ENCODE measurements around the gene THRAP3. TPM values are rescaled to one million over a fixed set of nuclear protein-coding genes. Genes with fewer than 3 reads are reported as not detected.

THRAP3 gene
- total RNA-seq, 1 experiment from 2014 or later: 143 TPM

DNA sequence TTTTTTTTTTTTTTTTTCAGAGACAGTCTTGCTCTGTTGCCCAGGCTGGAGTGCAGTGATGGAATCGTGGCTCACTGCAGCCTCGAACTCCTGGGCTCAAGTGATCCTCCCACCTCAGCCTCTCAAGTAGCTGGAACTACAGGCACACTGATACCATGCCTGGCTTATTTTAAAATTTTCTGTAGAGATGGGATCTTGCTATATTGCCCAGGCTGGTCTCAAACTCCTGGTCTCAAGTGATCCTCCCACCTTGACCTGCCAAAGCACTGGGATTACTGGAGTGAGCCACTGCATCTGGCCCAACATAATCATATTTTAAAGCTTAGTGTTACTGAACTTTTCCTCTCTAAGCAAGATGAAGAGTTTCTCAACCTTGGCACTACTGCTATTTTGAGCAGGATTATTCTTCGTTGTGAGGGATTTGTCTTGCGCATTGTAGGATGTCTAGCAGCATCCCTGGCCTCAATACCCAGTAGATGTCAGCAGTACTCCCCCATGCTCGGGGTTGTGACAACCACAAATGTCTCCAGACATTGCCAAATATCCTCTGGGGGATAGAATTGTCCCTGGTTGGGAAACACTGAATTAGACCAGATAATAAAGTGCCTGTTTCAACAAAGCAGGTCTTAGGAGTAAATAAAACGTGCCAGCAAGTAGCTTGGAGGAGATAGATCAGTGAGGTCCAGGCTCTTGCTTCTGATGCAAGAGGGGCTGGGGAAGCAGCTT is 15.1 kb upstream of the THRAP3 start:
- no peak overlapping the region for H3K4me2 ChIP-seq
- TF ChIP-seq EZH2 (IDR thresholded peaks at IDR 0.05; ENCODE audit: low read depth): no peak
- TF ChIP-seq, protein P1, sequence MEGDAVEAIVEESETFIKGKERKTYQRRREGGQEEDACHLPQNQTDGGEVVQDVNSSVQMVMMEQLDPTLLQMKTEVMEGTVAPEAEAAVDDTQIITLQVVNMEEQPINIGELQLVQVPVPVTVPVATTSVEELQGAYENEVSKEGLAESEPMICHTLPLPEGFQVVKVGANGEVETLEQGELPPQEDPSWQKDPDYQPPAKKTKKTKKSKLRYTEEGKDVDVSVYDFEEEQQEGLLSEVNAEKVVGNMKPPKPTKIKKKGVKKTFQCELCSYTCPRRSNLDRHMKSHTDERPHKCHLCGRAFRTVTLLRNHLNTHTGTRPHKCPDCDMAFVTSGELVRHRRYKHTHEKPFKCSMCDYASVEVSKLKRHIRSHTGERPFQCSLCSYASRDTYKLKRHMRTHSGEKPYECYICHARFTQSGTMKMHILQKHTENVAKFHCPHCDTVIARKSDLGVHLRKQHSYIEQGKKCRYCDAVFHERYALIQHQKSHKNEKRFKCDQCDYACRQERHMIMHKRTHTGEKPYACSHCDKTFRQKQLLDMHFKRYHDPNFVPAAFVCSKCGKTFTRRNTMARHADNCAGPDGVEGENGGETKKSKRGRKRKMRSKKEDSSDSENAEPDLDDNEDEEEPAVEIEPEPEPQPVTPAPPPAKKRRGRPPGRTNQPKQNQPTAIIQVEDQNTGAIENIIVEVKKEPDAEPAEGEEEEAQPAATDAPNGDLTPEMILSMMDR (conservative IDR thresholded peaks at IDR 0.05): no peak
- no TSS peak for BruUV-seq (replicated peaks)
- intact Hi-C loops (cut with micrococcal nuclease; ENCODE audit: unreplicated experiment): no loop called here
- no peaks in the 10 kb centered on the region for H3K79me2 ChIP-seq (ENCODE audit: low read depth)
- H3F3A ChIP-seq (ENCODE audit: insufficient read depth, low read depth): no peaks in the 10 kb centered on the region; the same call in 1 of the 2 replicates
- H2AFZ ChIP-seq: no peak overlapping the region
- CTCF ChIA-PET: interaction anchor here (0.5 kb wide), 1 partner anchor 38 kb away, joined by 5 read pairs; no protein-coding TSS in a partner anchor
- H3K36me3 ChIP-seq (ENCODE audit: low read depth): no peaks in the 10 kb centered on the region
- no peaks in the 10 kb centered on the region for H3K9me2 ChIP-seq (ENCODE audit: insufficient read depth)
- no peak overlapping the region for H3K4me3 ChIP-seq
- no peaks in the 10 kb centered on the region for H4K20me1 ChIP-seq (ENCODE audit: insufficient read depth)
- no peak overlapping the region for H3K27ac ChIP-seq
- no peaks in the 10 kb centered on the region for H3K27me3 ChIP-seq (ENCODE audit: insufficient read depth, low read depth)
- H3K9me3 ChIP-seq (ENCODE audit: insufficient read depth, low read depth): no peaks in the 10 kb centered on the region
- H3K4me1 ChIP-seq (replicated peaks; ENCODE audit: insufficient read depth): peaks cover 12% of the 10 kb centered on the region
- DNase-seq: no peak
- POLR2A ChIA-PET (ENCODE audit: unreplicated experiment): no interaction called here

DNA sequence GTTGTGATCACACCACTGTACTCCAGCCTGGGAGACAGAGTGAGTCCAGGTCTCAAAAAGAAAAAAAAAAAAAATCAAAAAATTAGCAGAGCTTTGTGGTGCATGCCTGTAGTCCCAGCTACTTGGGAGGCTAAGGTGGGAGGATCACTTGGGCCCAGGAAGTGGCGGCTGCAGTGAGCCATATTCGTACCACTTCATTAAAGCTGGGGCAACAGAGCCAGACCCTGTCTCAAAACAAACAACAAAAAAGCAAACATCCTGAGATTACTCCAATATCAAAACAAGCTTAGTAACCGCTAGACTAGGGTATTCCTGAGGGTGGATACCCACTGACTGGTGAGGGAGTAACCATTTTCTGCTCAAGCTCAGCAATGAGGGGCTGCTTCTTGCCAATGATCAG is 12.9 kb upstream of the THRAP3 start:
- H3K36me3 ChIP-seq (ENCODE audit: low read depth): no peaks in the 10 kb centered on the region
- H3K27ac ChIP-seq: no peak overlapping the region
- DNase-seq: no peak
- TF ChIP-seq, protein P1 (conservative IDR thresholded peaks at IDR 0.05): no peak
- no peak for TF ChIP-seq EZH2 (IDR thresholded peaks at IDR 0.05; ENCODE audit: low read depth)
- no TSS peak for BruUV-seq (replicated peaks)
- no peaks in the 10 kb centered on the region for H3K9me3 ChIP-seq (ENCODE audit: insufficient read depth, low read depth)
- no peaks in the 10 kb centered on the region for H3K9me2 ChIP-seq (ENCODE audit: insufficient read depth)
- POLR2A ChIA-PET (ENCODE audit: unreplicated experiment): no interaction called here
- intact Hi-C loops (cut with micrococcal nuclease; ENCODE audit: unreplicated experiment): no loop called here
- CTCF ChIA-PET: no interaction called here
- H2AFZ ChIP-seq: no peak overlapping the region
- no peaks in the 10 kb centered on the region for H3K27me3 ChIP-seq (ENCODE audit: insufficient read depth, low read depth)
- no peak overlapping the region for H3K4me2 ChIP-seq
- no peaks in the 10 kb centered on the region; the same call in 1 of the 2 replicates for H3F3A ChIP-seq (ENCODE audit: insufficient read depth, low read depth)
- no peak overlapping the region for H3K4me3 ChIP-seq
- H4K20me1 ChIP-seq (ENCODE audit: insufficient read depth): no peaks in the 10 kb centered on the region
- peaks cover 5% of the 10 kb centered on the region; the same call in 1 of the 2 replicates for H3K4me1 ChIP-seq (replicated peaks; ENCODE audit: insufficient read depth)
- H3K79me2 ChIP-seq (ENCODE audit: low read depth): no peaks in the 10 kb centered on the region

DNA sequence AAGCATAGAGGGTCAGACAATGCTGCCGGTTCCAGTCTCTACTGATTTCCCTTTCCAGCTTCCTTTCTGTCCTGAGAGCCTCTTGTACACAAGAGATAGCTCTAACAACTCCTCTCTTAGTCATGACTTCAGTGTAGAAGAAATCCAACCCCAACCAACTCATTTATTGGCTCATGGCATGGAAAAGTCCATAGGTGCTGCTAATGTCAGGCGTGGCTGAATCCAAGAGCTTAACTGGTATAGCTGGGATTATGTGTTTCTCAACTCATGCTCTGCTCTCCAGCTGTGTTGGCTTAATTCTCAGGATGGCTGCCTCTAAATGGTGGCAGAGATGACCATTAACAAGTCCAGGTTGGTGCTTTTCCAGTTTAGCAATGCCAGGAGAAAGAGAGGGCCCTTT is 12.4 kb upstream of the THRAP3 start:
- ChIA-PET CTCF (interaction anchor here (0.6 kb wide), 1 partner anchor 26 kb away, joined by 3 read pairs; no protein-coding TSS in a partner anchor), POLR2A (ENCODE audit: unreplicated experiment) (no interaction called here)
- no peaks in the 10 kb centered on the region; the same call in 1 of the 2 replicates for H3F3A ChIP-seq (ENCODE audit: insufficient read depth, low read depth)
- H3K27ac ChIP-seq: no peak overlapping the region
- no peaks in the 10 kb centered on the region for H3K9me3 ChIP-seq (ENCODE audit: insufficient read depth, low read depth)
- H4K20me1 ChIP-seq (ENCODE audit: insufficient read depth): no peaks in the 10 kb centered on the region
- no peaks in the 10 kb centered on the region for H3K79me2 ChIP-seq (ENCODE audit: low read depth)
- intact Hi-C loops (cut with micrococcal nuclease; ENCODE audit: unreplicated experiment): no loop called here
- TF ChIP-seq, protein P1 (conservative IDR thresholded peaks at IDR 0.05): no peak
- H3K4me3 ChIP-seq: no peak overlapping the region
- no peak for DNase-seq
- peaks cover 5% of the 10 kb centered on the region; the same call in 1 of the 2 replicates for H3K4me1 ChIP-seq (replicated peaks; ENCODE audit: insufficient read depth)
- no peak overlapping the region for H2AFZ ChIP-seq
- H3K36me3 ChIP-seq (ENCODE audit: low read depth): no peaks in the 10 kb centered on the region
- H3K9me2 ChIP-seq (ENCODE audit: insufficient read depth): no peaks in the 10 kb centered on the region
- no peaks in the 10 kb centered on the region for H3K27me3 ChIP-seq (ENCODE audit: insufficient read depth, low read depth)
- H3K4me2 ChIP-seq: no peak overlapping the region
- no TSS peak for BruUV-seq (replicated peaks)
